ENCODE measurements around the gene THUMPD3.

- peak; percentile 25 to 91 for TF ChIP-seq POLR2A (IDR thresholded peaks at IDR 0.05)
- no peak for TF ChIP-seq CTCF (IDR thresholded peaks at IDR 0.05)
These were observed 34.6 kb downstream of the THUMPD3 start, which contains the start of gene SETD5 for GRCh38 chr3:9397332-9397905.
